Measurements from ENCODE around the gene REC8.
A peak's percentile ranks its signal among the peaks of the same experiment; 100 is the strongest.

Gene REC8

DNA sequence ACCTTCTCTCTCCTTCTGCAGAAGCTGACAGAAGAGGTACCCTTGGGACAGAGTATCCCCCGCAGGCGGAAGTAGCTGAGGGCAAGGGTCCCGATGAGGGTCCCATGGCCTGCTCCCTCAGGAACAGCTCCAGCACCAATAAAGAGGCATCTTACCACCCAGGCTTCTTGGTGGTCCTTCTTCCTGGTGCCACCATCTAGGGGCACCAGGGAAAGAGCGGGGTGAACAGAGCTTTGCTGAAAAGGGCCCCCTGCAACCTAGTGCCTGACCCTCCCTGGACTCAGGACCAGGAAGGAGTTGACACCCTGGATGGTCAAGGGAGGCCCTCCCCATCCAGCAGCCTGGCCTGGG is 11.4 kb upstream of the REC8 start:
- no peak for DNase-seq

DNA sequence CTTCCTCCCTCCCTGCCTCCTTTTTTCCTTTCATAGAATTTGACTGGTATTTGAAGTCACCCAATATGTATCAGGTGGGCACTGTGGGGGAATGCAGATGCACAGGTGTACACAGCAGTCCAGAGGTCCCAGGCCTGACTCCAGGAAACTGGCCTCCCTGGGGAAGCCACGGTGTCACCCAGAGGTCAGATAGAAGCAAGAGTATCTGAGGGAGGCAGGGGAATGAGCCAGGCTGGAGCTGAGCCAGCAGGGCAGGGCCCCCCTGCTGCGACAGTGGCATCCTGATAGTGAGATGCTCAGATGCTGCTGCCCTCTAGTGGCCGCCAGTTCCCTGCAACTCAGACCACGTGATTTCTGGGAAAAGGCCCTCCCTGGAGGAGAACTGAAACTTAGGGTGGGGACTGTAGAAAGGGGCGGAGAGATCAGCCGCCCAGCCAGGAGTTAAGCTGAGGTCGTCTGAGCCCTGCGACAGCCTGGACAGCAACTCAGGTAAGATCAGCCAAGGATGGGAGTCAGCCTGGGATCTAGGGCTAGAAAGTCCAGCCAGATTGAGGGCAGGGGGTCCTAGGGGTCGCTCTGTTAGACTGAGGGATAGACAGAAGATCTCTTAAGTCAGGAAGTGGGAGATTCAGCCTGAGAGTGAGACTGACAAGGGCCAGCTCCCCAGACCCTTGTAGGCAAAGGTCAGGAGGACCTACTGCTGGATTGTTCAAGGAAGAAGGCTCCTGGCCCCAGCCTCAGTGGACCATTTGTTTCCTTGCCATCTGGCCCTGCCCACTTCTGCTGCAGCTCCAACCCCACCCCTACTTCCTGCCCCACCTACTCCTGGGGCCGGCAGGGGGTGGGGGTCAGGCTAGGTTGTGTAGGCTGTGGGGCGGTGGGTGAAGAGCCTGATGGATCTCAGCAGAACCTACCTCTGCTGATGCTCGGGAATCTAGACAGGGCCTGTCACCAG is 10.8 kb upstream of the REC8 start, which contains the start of gene IRF9:
IRF9 (plus strand) TSS at position 416 of the 955 bp plus-strand sequence. CDS start 880 bp downstream, outside the sequence.
- DNase-seq: peak; percentile 58

DNA sequence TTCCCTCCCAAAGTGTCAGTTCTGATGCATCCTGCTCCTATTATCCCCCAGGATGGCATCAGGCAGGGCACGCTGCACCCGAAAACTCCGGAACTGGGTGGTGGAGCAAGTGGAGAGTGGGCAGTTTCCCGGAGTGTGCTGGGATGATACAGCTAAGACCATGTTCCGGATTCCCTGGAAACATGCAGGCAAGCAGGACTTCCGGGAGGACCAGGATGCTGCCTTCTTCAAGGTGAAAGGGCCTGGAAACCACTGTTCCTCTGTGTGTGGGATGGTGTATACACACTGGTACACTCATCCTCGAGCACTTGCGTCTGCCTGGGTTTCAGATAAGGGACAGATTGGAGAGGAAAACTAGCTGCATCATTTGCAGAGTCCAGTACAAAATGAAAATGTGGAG is 9.8 kb upstream of the REC8 start:
- no peak for DNase-seq

DNA sequence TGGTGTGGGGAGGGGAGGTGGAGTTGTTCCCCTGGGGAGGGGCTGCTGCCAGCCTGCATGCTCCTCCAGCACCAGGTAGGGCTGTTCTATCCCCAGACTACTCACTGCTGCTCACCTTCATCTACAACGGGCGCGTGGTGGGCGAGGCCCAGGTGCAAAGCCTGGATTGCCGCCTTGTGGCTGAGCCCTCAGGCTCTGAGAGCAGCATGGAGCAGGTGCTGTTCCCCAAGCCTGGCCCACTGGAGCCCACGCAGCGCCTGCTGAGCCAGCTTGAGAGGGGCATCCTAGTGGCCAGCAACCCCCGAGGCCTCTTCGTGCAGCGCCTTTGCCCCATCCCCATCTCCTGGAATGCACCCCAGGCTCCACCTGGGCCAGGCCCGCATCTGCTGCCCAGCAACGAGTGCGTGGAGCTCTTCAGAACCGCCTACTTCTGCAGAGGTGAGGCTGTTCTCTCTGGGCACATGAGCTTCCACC is 7.3 kb upstream of the REC8 start:
- no peak for DNase-seq

DNA sequence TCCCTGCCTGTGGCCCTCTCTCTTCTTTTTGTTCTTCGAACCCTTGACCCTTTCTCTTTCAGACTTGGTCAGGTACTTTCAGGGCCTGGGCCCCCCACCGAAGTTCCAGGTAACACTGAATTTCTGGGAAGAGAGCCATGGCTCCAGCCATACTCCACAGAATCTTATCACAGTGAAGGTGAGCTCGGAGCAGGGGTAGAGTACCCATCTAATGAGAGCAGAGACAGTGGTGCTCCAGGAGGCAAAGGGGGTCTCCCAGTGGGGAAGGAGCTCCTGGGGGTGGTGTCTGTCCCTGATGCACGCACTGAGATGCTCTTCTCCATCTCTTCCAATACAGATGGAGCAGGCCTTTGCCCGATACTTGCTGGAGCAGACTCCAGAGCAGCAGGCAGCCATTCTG is 6.1 kb upstream of the REC8 start:
- no peak for DNase-seq

DNA sequence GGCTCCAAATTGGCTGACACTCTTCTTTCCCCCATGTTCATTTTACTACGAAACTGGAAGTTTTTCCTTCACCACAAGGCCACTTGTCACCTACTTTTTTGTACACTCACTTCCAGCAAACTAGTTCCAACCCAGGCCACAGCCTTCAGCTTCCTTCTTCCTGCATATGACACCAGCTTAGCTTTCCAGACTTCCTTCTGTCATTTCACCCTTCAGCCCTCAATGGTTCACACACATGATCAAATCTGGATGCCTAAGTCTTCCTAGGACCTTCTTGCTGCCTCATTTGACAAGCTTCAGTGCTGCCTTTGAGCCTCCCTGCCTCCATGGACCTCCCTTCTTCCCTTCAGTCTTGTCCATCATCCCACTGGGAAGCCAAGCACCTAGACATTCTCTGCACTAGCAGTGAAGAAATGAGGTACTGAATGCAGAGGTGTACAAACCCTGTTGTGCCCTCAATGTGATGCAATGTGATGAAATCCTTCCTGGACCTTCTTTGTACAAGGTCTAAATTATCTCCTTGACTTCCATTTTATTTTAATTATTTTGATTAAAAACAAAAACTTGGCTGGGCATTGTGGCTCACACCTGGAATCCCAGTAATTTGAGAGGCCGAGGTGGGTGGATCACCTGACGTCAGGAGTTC is 4.3 kb upstream of the REC8 start:
- no peak for DNase-seq

DNA sequence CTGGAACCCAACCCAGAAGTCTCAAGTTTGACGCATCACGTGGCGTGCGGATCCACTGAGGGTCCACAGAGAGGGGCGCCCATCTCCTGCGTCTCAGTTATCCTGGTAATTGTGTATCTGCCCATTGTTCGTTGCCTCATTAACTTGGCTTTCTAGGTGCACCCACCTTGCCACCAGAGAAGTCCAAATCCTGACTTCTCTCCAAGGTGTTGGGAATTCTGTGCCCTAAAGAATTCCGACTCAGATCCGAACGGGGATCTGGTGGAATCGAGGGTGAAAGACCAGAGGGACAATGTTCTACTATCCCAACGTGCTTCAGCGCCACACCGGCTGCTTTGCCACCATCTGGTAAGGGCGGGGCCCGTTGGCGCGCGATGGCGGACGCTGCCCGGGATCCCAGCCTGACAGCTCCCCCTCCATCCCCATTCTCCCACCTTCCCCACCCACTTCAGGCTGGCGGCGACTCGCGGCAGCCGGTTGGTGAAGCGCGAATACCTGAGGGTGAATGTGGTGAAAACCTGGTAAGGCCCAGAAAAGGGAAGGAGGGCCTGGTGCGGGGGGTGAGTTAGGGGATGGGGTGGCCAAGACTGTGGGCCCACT is 481 bp downstream of the REC8 start:
- DNase-seq: no peak

DNA sequence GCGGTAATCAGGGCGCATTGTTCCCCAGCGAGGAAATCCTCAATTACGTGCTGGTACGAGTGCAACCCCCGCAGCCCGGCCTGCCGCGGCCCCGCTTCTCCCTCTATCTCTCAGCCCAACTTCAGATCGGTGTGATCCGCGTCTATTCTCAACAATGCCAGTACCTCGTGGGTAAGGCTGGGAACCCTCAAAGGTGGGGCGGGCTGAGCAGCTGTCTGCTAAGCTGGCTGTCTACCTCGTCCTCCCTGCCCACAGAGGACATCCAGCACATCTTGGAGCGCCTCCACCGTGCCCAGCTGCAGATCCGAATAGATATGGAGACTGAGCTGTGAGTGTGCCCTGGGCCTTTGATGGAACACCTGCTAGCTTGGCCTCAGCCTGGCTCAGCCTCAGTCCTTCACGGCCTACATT is 996 bp downstream of the REC8 start:
- DNase-seq: no peak

DNA sequence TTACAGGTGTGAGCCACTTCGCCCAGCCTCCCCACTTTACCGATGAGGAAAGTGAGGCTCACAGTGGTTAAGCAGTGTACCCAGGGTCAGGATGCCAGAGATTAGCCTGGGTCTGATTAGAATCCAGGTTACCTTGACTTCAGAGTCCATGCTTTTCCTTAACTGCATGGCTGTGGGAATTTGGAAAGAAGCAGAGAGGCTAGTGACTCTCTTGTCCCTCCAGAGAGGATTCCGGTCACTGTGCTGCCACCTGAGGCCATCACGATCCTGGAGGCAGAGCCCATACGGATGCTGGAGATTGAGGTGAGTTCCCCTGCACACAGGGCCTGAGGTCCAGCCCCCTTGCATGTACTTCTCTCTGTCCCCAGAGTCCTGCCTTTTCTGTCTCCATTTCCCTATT is 4.7 kb downstream of the REC8 start:
- no peak for DNase-seq

DNA sequence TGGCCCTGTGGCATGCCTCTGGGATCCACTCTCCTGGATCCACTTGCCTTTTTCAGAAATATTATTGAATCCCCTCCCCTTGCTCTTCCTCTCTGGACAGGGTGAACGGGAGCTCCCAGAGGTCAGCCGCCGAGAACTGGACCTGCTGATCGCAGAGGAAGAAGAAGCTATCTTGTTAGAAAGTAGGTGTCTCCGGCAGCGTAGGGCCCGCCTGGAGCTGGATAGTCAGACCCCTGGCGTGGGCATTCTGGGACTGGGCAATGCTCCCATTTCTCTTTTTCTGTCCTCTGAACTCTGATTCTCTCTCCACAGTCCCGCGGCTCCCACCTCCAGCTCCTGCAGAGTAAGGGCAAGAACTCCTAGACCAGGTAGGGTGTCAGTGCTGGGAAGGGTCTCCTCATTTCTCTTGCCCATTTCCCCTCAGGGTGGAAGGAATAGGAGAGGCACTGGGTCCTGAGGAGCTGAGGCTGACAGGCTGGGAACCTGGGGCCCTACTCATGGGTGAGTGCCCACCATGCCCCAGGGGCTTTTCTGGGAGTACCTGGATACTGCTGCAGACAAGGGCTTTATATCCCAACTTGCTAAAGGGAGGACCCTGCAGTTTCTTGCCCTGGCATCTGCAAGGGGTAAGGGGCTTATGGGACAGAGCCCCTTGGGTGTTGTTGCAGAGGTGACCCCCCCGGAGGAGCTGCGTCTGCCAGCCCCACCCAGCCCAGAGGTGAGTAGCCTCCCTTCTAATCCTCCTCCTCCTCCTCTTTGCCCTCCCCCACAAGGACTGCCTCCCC is 5.4 kb downstream of the REC8 start:
- no peak for DNase-seq

DNA sequence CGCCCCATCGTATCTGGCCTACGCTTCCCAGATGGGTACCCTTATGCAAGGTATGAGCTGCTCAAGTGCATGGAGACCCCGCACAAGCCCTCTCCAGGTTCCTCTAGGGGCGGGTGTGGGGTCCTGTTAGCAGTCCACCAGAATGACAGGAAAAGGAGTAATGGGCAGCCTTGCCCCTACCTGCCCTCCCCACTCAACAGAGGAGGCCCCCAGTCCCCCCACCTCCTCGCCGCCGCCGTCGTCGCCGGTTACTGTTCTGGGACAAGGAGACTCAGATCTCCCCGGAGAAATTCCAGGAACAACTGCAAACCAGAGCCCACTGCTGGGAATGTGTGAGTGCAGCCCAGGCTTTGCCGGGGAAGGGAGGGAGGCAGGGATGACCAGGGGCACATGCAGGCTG is 6.0 kb downstream of the REC8 start:
- DNase-seq: no peak

DNA sequence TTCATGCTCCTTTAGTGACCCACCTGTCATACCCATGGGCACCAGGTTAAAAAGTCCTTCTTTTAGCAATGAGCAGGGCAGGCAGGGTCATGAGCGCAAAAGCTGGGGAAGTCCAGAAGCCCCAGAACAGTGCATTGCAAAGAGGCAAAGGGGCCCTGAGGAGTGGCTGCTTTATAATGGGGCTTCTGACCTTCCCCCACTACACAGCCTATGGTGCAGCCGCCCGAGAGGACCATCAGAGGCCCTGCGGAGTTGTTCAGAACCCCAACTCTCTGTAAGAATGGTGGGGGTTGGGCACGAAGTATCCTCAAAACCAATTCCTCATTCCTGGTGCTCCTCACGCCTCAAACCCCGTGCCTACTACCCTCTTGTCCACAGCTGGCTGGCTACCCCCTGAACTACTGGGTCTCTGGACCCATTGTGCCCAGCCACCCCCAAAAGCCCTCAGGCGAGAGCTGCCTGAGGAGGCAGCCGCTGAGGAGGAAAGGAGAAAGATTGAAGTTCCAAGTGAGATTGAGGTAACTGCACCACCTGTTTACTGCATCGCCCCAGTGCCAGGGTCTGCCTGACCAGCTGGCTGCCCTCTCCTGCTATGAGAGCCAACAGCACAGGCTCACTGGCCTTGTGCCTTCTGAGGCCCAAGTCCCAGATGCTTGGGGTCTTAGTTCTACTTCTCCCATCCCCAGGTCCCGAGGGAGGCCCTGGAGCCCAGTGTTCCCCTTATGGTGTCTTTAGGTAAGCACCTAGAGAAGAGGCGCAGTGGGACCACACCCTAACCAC is 6.7 kb downstream of the REC8 start:
- no peak for DNase-seq

DNA sequence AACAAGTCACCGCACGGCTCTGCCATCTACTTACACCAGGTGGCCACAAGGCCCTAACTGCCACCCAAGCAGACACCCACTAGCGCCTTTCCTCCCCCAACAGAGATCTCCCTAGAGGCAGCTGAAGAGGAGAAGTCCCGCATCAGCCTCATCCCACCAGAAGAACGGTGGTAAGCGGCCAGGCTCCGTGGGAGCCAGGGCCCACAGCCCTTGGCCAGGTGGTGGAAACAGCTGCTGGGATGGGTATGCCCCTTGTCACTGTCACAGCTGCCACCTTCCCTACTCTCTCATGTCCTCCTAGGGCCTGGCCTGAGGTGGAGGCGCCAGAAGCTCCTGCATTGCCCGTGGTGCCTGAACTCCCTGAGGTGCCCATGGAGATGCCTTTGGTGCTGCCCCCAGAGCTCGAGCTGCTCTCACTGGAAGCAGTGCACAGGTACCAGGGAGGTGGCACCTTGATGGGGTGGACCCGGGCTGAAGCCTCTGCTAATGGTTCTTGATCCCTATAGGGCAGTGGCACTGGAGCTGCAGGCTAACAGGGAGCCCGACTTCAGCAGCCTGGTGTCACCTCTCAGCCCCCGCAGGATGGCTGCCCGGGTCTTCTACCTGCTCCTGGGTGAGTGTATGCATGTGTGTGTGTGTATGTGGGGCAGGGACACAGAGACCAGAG is 7.5 kb downstream of the REC8 start:
- no peak for DNase-seq

DNA sequence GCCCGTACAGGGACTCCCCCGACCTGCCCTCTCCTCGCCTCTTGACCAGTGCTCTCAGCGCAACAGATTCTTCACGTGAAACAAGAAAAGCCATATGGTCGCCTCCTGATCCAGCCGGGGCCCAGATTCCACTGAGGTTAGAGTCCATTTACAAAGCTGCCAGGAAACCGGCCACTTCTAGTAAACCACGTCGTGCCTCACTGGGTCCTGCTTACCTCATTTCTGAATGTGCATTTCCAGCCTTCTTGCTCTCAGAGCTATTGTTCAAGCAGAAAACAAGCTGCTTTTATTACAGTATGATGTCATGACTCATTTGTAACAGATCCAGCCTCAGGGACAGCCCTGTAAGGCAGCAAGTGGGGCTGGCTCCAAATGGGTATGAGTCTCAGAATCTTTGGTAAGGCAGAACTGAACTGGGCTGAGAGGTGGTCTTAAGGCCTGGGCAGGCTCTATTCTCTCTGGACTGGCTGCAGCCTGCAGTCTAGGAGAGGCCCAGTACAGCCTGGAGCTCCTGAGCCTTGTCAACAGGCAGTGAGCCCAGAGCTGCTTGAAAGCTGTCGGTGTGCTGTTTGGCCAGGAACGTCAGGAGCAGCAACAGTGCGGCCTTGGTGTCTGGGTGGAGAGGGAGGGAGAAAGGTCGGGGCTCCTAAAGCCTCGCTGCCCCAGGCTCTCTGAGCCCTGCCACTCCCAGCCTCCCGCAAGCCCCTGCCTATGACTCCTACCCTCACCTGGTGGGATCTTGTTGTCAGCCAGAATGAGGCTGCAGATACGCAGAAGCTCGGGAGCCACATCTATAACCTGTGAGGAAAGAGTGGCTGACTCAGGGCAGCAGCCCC is 8.3 kb downstream of the REC8 start:
- DNase-seq: no peak

DNA sequence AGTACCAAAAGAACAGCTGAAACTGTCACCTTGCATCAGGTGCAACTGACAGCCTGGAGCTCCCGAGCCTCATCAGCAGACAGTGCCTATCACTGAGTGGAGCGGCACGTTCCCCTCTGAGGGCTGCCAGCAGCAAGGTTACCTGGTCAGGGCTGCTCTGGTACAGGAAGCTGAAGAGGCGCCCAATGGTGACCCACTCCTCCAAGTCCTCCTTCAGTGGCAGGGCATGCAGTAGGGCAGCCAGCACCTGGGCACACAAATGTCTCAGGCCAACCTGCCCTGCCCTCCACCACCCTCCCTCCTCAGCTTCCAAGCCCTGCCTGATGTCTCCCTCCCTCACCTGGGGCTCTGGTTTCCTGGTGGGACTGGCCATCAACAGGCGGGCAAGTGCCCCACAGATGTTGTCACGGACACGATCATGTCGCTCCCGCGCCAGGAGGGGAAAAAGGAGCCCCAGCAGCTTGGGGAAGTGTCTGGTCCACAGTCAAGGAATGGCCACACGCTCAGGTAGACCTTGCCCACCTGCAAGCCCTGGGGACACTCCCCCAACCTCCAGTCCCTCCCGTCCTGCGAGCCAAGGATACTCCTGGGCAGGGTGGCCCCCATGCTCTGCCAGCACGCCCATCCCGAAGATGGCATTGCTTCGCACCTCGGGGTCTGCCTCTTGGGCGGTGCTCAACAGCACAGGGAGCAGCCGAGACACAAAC is 9.6 kb downstream of the REC8 start:
- no peak for DNase-seq

DNA sequence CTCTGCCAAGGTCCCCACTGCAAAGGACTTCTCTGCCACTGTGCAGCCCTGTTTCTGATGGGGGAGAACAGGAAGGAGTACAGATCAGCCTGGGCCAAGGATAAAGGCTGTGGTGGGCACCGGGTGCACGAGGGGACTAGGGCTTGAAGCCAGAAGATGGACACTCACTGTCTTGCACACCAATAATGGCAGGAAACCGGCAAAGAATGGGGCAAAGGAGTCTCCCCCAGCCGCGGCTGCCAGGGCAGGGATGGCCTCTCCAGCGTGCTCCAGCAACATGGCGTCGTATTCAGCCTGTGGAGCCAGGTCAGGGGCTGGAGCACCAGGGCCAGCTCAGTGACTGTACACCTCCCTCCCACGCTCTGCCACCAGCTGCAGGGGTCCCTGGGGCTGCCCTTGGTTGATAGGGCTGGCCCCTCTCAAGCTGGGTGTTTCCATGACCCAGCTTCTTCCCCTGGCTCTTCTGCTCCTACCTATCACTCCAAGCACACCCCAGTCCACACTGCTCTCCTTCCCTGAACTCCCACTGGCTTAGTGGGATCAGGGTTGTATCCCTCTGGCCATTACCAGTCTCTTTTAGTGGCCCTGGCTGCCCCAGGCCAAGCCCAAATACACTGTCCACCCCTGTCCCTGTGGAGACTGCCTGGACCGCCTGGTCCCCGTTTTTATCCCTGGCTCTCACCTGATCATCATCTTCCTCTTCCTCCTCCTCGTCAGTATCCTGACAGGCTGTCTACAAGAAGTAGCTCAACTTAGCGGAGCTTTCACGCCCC is 10.4 kb downstream of the REC8 start:
- DNase-seq: no peak

DNA sequence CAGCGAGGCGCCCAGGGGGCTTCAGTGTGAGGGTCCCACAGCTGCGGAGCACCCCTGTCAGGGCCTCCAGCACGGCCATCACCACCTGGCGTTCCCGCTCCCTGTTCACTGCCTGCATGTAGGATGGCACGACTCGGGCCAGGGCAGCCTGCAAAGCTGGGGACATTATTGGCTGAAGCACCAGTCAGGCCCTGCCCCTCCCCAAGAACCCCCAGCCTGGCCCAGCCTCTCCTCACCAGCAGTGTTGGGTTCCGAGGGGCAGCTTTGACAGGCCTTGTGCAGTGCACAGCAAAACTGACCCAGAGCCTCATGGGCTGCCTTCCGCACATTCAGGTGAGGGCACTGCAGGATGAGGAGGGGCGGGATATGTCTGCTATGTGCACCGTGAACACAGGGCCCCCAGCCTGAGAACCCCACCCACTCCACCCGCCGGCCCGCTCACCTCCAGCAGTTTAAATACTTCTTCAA is 11.2 kb downstream of the REC8 start:
- no peak for DNase-seq

DNA sequence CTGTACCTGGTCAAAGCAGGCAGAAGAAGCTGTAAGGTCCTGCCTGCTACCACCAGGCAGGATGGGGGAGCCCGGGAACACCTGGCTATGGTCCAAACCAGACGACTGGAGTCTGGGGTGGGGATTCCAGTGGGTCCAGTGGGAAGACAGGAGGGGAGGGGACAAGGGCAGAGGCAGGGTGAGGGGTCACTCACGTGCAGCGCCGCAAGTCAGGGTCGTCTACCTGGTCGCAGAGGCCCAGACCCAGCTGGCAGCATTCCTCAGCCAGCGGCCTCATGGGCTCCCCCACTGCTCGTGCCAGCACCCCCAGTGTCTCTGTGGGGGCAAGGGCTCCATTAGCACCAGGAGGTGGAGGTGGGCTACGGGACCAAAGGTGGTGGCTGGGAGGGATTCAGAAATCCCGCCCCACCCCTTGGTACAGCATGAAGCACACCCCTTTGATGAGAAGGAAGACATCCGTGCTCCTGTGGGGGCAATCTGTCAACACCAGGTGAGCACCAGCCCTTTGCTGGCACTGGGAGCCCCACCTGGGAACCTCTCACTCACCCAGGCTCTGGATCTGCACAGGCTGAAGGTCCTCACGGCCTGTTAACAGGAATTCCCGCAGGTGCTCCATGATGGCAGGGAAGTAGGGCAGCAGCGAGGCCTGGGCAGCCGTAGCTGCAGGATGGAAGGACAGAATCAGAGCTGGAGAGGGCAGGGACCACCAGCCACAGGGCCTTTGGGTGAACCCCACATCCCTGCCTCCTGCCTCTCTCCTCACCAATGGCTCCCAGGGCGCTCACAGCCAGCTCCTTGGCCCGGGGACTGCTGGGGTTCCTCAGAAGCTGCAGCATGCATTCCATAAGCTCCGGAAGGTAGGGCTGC is 12.5 kb downstream of the REC8 start:
- DNase-seq: no peak
